Right forelimb (tissue), 1 donor: ENCODE measurements around the gene BCL2L12.
"Not testable (repeated sequence)": the region's sequence is repeated elsewhere in the genome, so short reads cannot be mapped to it uniquely, and the experiment has no call there.

Source experiments
- DNase-seq: peaks from one replicate; pipeline ENCODE4 v3.0.0-alpha.2; 2018

The BCL2L12 gene

GRCh38 chr19:49718511-49718910, 52.8 kb downstream of the BCL2L12 start:
- DNase-seq, result no peak

GRCh38 chr19:49718991-49719390, 53.3 kb downstream of the BCL2L12 start:
- DNase-seq, result no peak

GRCh38 chr19:49719420-49719819, 53.7 kb downstream of the BCL2L12 start:
- DNase-seq, result not testable (repeated sequence)
